Activated CD4-positive, alpha-beta T cell treated with anti-CD3 and anti-CD28 coated beads, Interleukin-2, amount 10 ng/mL, durations not matched to agents 24 days and 14 days (primary cell): Measurements from ENCODE around the gene ABCC1. TPM values are rescaled to one million over a fixed set of nuclear protein-coding genes. Genes with fewer than 3 reads are reported as not detected.
"Not testable (repeated sequence)": the region's sequence is repeated elsewhere in the genome, so short reads cannot be mapped to it uniquely, and the experiment has no call there.

ENCODE experiments used
- DNase-seq: peaks from one replicate; pipeline ENCODE4 v3.0.0; 2022
- H3K27ac Mint-ChIP-seq: one replicate; pipeline ENCODE4 v1.8.0; 2022; ENCODE audit warnings: mild to moderate bottlenecking, mixed read lengths
- H3K27me3 Mint-ChIP-seq: one replicate; pipeline ENCODE4 v1.8.0; 2022; ENCODE audit warnings: mixed read lengths
- H3K36me3 Mint-ChIP-seq: one replicate; pipeline ENCODE4 v1.8.0; 2022; ENCODE audit warnings: low read depth, mild to moderate bottlenecking, mixed read lengths
- H3K4me1 Mint-ChIP-seq: one replicate; pipeline ENCODE4 v1.8.0; 2021; ENCODE audit warnings: mixed read lengths
- H3K4me3 Mint-ChIP-seq: one replicate; pipeline ENCODE4 v1.8.0; 2022; ENCODE audit warnings: mild to moderate bottlenecking, moderate library complexity, mixed read lengths
- H3K9me3 Mint-ChIP-seq: one replicate; pipeline ENCODE4 v1.8.0; 2021; ENCODE audit warnings: mixed read lengths
- intact Hi-C: fragments of 100-400 bp; cut with micrococcal nuclease; formaldehyde crosslinking; loops from one replicate; pipeline ENCODE4 v1.15.1; 2023
- total RNA-seq: library from RNA; stranded (reverse); gene quantifications from 2 replicates; pipeline ENCODE4 v1.2.3, GENCODE V29; 2022

ABCC1 gene
- total RNA-seq: 92.2 and 93.5 TPM in 2 replicates

- Mint-ChIP-seq H3K27ac (peak within 1 kb of the TSS; percentile 100), H3K4me1 (peaks cover 42% of the 10 kb centered on the region), H3K27me3 (no peaks in the 10 kb centered on the region), H3K9me3 (no peaks in the 10 kb centered on the region), H3K36me3 (peaks cover 16% of the 10 kb centered on the region), H3K4me3 (peak within 1 kb of the TSS; percentile 94)
- intact Hi-C loops: loop anchor here (1.0 to 5.0 kb wide), 5 partner anchors 12 to 98 kb away; partner anchors contain the start of gene CEP20
- peak; percentile 85 for DNase-seq
These were observed at the start of gene ABCC1 for GRCh38 chr16:15949210-15950160. Gene ABCC1 (plus strand): TSS chr16:15949616. CDS start chr16:15949752, 136 bp downstream.

GRCh38 chr16:15900357-15900756 is 49.1 kb upstream of the ABCC1 start:
- DNase-seq: no peak
- H3K4me1 Mint-ChIP-seq: peaks cover 30% of the 10 kb centered on the region
- no peaks in the 10 kb centered on the region for H3K36me3 Mint-ChIP-seq
- H3K27me3 Mint-ChIP-seq: peaks cover 1% of the 10 kb centered on the region
- no peaks in the 10 kb centered on the region for H3K9me3 Mint-ChIP-seq
- H3K27ac Mint-ChIP-seq: no peak overlapping the region
- intact Hi-C loops: no loop called here
- H3K4me3 Mint-ChIP-seq: no peak overlapping the region

GRCh38 chr16:15900901-15901500 is 48.4 kb upstream of the ABCC1 start:
- Mint-ChIP-seq H3K4me3 (no peak overlapping the region), H3K27me3 (peaks cover 1% of the 10 kb centered on the region), H3K4me1 (peaks cover 30% of the 10 kb centered on the region), H3K27ac (no peak overlapping the region), H3K9me3 (no peaks in the 10 kb centered on the region), H3K36me3 (no peaks in the 10 kb centered on the region)
- no peak for DNase-seq
- intact Hi-C loops: no loop called here

- intact Hi-C loops: no loop called here
- peaks cover 5% of the 10 kb centered on the region for H3K9me3 Mint-ChIP-seq
- DNase-seq: no peak
- H3K27ac Mint-ChIP-seq: no peak overlapping the region
- peaks cover 16% of the 10 kb centered on the region for H3K4me1 Mint-ChIP-seq
- H3K4me3 Mint-ChIP-seq: no peak overlapping the region
- H3K36me3 Mint-ChIP-seq: no peaks in the 10 kb centered on the region
- peaks cover 1% of the 10 kb centered on the region for H3K27me3 Mint-ChIP-seq
These were observed 45.5 kb upstream of the ABCC1 start for GRCh38 chr16:15903960-15904359.

GRCh38 chr16:15906439-15906838 is 43.0 kb upstream of the ABCC1 start:
- no peaks in the 10 kb centered on the region for H3K36me3 Mint-ChIP-seq
- H3K4me3 Mint-ChIP-seq: no peak overlapping the region
- H3K27me3 Mint-ChIP-seq: peaks cover 1% of the 10 kb centered on the region
- no peak overlapping the region for H3K27ac Mint-ChIP-seq
- no peak for DNase-seq
- H3K9me3 Mint-ChIP-seq: peaks cover 10% of the 10 kb centered on the region
- H3K4me1 Mint-ChIP-seq: peaks cover 10% of the 10 kb centered on the region
- intact Hi-C loops: no loop called here

- DNase-seq: peak; percentile 74
- H3K9me3 Mint-ChIP-seq: peaks cover 10% of the 10 kb centered on the region
- H3K36me3 Mint-ChIP-seq: no peaks in the 10 kb centered on the region
- intact Hi-C loops: no loop called here
- peaks cover under 1% of the 10 kb centered on the region for H3K27me3 Mint-ChIP-seq
- H3K27ac Mint-ChIP-seq: peak overlapping the region; percentile 31
- no peak overlapping the region for H3K4me3 Mint-ChIP-seq
- H3K4me1 Mint-ChIP-seq: peaks cover 15% of the 10 kb centered on the region
These were observed 41.4 kb upstream of the ABCC1 start for GRCh38 chr16:15907863-15908478.

- no peaks in the 10 kb centered on the region for H3K27me3 Mint-ChIP-seq
- H3K9me3 Mint-ChIP-seq: peaks cover 14% of the 10 kb centered on the region
- intact Hi-C loops: no loop called here
- peak overlapping the region; percentile 7 for H3K27ac Mint-ChIP-seq
- no peak overlapping the region for H3K4me3 Mint-ChIP-seq
- peaks cover 16% of the 10 kb centered on the region for H3K4me1 Mint-ChIP-seq
- DNase-seq: no peak
- peaks cover 1% of the 10 kb centered on the region for H3K36me3 Mint-ChIP-seq
These were observed 38.2 kb upstream of the ABCC1 start for GRCh38 chr16:15911198-15911597.

GRCh38 chr16:15913046-15913698 is 36.2 kb upstream of the ABCC1 start:
- peaks cover 2% of the 10 kb centered on the region for H3K27me3 Mint-ChIP-seq
- intact Hi-C loops: no loop called here

GRCh38 chr16:15915555-15916081 is 33.8 kb upstream of the ABCC1 start:
- Mint-ChIP-seq H3K36me3 (peaks cover 1% of the 10 kb centered on the region), H3K27me3 (peaks cover 4% of the 10 kb centered on the region), H3K9me3 (peaks cover 9% of the 10 kb centered on the region), H3K4me3 (no peak overlapping the region), H3K27ac (no peak overlapping the region), H3K4me1 (peaks cover 10% of the 10 kb centered on the region)
- intact Hi-C loops: no loop called here
- DNase-seq: no peak

More at GRCh38 chr16:15913046-15913698, 36.2 kb upstream of the ABCC1 start:
- Mint-ChIP-seq H3K4me1 (peaks cover 10% of the 10 kb centered on the region), H3K27ac (peak overlapping the region; percentile 84), H3K4me3 (peak overlapping the region; percentile 72), H3K36me3 (peaks cover 1% of the 10 kb centered on the region), H3K9me3 (peaks cover 11% of the 10 kb centered on the region)
- DNase-seq: no peak

GRCh38 chr16:15916323-15916722 is 33.1 kb upstream of the ABCC1 start:
- Mint-ChIP-seq H3K27ac (no peak overlapping the region), H3K27me3 (peaks cover 4% of the 10 kb centered on the region), H3K36me3 (peaks cover 1% of the 10 kb centered on the region), H3K9me3 (peaks cover 6% of the 10 kb centered on the region), H3K4me3 (no peak overlapping the region), H3K4me1 (peaks cover 8% of the 10 kb centered on the region)
- DNase-seq: no peak
- intact Hi-C loops: no loop called here

- H3K27ac Mint-ChIP-seq, H3K36me3 Mint-ChIP-seq, H3K9me3 Mint-ChIP-seq, H3K4me3 Mint-ChIP-seq, intact Hi-C loops, H3K27me3 Mint-ChIP-seq, H3K4me1 Mint-ChIP-seq, DNase-seq: not testable (repeated sequence)
These were observed 31.1 kb upstream of the ABCC1 start for GRCh38 chr16:15918314-15918713.

GRCh38 chr16:15919331-15919730 is 30.1 kb upstream of the ABCC1 start:
- Mint-ChIP-seq H3K4me1 (no peaks in the 10 kb centered on the region), H3K27ac (no peak overlapping the region), H3K9me3 (peaks cover 4% of the 10 kb centered on the region), H3K27me3 (peaks cover 4% of the 10 kb centered on the region), H3K4me3 (no peak overlapping the region), H3K36me3 (peaks cover 1% of the 10 kb centered on the region)
- DNase-seq: no peak
- intact Hi-C loops: no loop called here

GRCh38 chr16:15924996-15925395 is 24.4 kb upstream of the ABCC1 start:
- H3K9me3 Mint-ChIP-seq: no peaks in the 10 kb centered on the region
- no peak overlapping the region for H3K27ac Mint-ChIP-seq
- intact Hi-C loops: no loop called here
- H3K4me3 Mint-ChIP-seq: no peak overlapping the region
- no peaks in the 10 kb centered on the region for H3K4me1 Mint-ChIP-seq
- H3K36me3 Mint-ChIP-seq: no peaks in the 10 kb centered on the region
- no peak for DNase-seq
- H3K27me3 Mint-ChIP-seq: peaks cover 2% of the 10 kb centered on the region
